ENCODE data around the gene FOXP2.

Gene FOXP2

DNA sequence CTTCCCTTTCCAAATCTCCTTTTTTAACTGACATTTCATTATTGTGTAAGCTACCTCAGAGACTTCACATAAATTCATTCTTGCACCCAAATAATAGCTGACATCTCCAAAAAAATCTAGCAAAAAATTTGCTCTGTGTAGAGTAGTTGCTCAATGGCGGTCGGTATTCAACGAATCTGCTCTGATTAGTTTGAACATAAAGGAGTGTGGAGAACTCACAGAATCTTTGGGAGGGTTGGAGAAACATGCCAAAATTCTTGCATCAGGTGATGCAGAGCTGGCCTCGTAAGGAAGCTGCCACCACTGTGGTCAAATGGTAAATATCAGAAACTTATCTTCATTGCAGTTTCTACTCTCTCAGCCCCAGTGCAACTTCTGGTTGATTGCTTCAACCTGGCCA lies 306.1 kb downstream of the FOXP2 start:
- DNase-seq (ENCODE audit: low read depth in 2 of 2), result peak in 1 of 2 donors; percentile 35
- TF ChIP-seq, protein P1, sequence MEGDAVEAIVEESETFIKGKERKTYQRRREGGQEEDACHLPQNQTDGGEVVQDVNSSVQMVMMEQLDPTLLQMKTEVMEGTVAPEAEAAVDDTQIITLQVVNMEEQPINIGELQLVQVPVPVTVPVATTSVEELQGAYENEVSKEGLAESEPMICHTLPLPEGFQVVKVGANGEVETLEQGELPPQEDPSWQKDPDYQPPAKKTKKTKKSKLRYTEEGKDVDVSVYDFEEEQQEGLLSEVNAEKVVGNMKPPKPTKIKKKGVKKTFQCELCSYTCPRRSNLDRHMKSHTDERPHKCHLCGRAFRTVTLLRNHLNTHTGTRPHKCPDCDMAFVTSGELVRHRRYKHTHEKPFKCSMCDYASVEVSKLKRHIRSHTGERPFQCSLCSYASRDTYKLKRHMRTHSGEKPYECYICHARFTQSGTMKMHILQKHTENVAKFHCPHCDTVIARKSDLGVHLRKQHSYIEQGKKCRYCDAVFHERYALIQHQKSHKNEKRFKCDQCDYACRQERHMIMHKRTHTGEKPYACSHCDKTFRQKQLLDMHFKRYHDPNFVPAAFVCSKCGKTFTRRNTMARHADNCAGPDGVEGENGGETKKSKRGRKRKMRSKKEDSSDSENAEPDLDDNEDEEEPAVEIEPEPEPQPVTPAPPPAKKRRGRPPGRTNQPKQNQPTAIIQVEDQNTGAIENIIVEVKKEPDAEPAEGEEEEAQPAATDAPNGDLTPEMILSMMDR (IDR thresholded peaks at IDR 0.05; ENCODE audit: low read depth, low read length), result no peak

GRCh38 chr7:114722562-114722961 lies 307.9 kb downstream of the FOXP2 start:
- TF ChIP-seq, protein P1 (IDR thresholded peaks at IDR 0.05; ENCODE audit: low read depth, low read length), result no peak
- no peak for DNase-seq (ENCODE audit: low read depth in 2 of 2)
- no peak overlapping the region for H3K4me3 ChIP-seq (replicated peaks in 1 of 2; ENCODE audit: low read depth in 2 of 2, low read length in 2 of 2)

More for the DNA sequence above, 306.1 kb downstream of the FOXP2 start:
- no peak overlapping the region for H3K4me3 ChIP-seq (replicated peaks in 1 of 2; ENCODE audit: low read depth in 2 of 2, low read length in 2 of 2)

GRCh38 chr7:114723308-114723707 lies 308.7 kb downstream of the FOXP2 start:
- no peak overlapping the region for H3K4me3 ChIP-seq (replicated peaks in 1 of 2; ENCODE audit: low read depth in 2 of 2, low read length in 2 of 2)
- no peak for DNase-seq (ENCODE audit: low read depth in 2 of 2)
- TF ChIP-seq, protein P1 (IDR thresholded peaks at IDR 0.05; ENCODE audit: low read depth, low read length), result no peak

DNA sequence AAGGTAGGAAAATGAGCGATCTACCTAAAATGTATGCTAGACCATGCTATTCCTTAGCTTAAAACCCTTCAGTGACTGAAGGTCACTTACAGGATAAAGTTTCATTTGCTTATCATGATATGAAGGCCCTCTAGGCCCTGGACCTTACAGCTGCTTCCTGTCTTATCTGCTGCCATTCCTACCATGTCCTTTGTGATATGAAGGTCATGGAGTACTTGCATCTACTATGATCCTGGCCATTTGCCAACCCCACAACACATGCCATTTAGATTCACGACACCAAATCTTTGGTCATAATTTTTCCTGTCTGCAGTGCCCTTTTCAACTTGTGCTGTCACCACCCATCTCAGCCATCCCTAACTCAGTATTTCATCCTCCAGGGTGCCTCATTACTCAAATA lies 325.5 kb downstream of the FOXP2 start:
- DNase-seq (ENCODE audit: low read depth in 2 of 2), result no peak
- H3K4me3 ChIP-seq (replicated peaks in 1 of 2; ENCODE audit: low read depth in 2 of 2, low read length in 2 of 2), result no peak overlapping the region
- TF ChIP-seq, protein P1 (IDR thresholded peaks at IDR 0.05; ENCODE audit: low read depth, low read length), result no peak

DNA sequence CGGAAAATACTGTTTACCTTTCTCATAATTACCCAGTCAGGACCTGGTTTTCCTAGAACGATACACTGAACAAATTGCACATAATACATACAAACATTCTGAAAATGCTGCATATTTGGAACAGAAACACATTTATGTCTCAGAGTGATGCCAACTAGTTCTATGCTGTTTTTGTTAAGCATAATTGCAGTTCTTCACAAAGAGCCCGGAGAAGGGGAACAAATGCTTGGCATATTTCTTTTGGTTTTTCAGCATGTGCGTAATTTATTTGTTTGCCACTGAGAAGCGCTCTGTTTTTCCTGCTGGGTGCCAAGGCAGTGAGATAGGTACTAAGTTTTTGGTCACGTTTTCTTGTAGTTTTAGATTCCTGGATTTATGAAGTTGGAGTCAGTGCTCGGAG lies 326.3 kb downstream of the FOXP2 start:
- no peak for DNase-seq (ENCODE audit: low read depth in 2 of 2)
- TF ChIP-seq, protein P1 (IDR thresholded peaks at IDR 0.05; ENCODE audit: low read depth, low read length), result no peak
- no peak overlapping the region for H3K4me3 ChIP-seq (replicated peaks in 1 of 2; ENCODE audit: low read depth in 2 of 2, low read length in 2 of 2)

- H3K4me3 ChIP-seq (replicated peaks in 1 of 2; ENCODE audit: low read depth in 2 of 2, low read length in 2 of 2), result no peak overlapping the region
- DNase-seq (ENCODE audit: low read depth in 2 of 2), result no peak
- TF ChIP-seq, protein P1 (IDR thresholded peaks at IDR 0.05; ENCODE audit: low read depth, low read length), result no peak
Measured at GRCh38 chr7:114741911-114742310, 327.3 kb downstream of the FOXP2 start.
